DLD1 (cell line): Measurements from ENCODE around the gene PPWD1.
"Not testable (repeated sequence)": the region's sequence is repeated elsewhere in the genome, so short reads cannot be mapped to it uniquely, and the experiment has no call there.

ENCODE experiments used
- in situ Hi-C: cut with HindIII; loops from 2 replicates; pipeline ENCODE4 v1.10.0; 2017; ENCODE audit warnings: low sequenced_read_pairs

The PPWD1 gene

GRCh38 chr5:65562731-65563701 lies at the start of gene PPWD1, which contains the start of gene CENPK:
PPWD1 (plus strand) TSS chr5:65563296; CDS start chr5:65563311, 15 bp downstream.
CENPK (minus strand) TSS chr5:65563168; CDS start chr5:65554907, 8,261 bp downstream.
- in situ Hi-C loops, result no loop called here

DNA sequence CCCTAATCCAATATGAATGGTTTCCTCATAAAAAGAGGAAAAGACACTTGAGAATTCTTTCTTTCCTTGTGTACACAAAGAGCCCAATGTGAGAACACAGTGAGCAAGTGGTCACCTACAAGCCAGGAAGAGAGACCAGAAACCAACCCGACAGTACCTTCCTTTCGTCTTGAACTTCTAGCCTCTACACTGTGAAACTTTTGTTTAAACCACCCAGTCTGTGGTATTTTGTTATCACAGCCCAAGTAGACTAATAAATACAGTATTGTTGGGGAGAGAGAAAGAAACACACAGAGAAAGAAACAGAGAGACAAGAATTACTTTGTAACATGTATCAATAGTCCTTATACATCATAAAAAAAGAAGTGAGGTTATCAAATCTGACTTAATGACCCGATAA lies 37.4 kb upstream of the PPWD1 start:
- in situ Hi-C loops, result no loop called here

DNA sequence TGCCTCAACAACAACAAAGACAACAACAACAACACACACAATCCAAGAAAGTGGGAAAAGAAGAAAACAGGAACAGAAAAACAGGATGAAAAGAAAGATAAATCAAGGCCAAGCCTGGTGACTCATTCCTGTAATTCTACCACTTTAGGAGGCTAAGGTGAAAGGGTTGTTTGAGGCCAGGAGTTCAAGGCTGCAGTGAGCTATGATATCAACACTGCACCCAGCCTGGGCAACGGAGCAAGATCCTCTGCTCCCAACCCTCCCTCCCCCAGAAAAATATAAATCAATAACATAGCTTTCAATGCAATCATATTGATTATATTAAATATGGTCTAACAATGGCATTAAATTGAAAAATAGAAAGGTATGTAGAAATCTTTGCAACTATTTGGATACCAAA lies 32.2 kb upstream of the PPWD1 start:
- in situ Hi-C loops, result no loop called here

DNA sequence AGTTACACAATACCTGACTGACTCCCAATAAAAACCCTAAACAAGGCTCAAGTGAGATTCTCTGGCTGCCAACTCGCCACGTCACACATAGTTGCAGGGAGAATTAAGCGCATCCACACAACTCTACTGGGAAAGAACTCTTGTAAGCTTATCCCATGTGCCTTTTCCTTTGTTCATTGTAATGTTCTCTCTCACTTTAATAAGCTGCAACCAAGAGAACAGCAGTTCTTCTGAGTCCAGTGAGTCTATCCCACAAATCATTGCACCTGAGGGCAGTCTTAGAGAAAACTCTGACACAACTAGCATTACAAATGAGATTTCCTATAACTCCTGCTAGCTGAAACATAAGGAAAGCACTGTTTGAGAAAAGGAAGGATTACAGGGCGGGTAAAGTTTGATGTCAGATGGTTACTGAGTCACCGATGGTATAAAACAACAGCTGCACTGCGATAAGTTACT lies 27.5 kb upstream of the PPWD1 start:
- in situ Hi-C loops, result no loop called here

GRCh38 chr5:65539827-65540226 lies 23.3 kb upstream of the PPWD1 start:
- in situ Hi-C loops, result no loop called here

- in situ Hi-C loops, result no loop called here
Measured at GRCh38 chr5:65544473-65544872, 18.6 kb upstream of the PPWD1 start.

DNA sequence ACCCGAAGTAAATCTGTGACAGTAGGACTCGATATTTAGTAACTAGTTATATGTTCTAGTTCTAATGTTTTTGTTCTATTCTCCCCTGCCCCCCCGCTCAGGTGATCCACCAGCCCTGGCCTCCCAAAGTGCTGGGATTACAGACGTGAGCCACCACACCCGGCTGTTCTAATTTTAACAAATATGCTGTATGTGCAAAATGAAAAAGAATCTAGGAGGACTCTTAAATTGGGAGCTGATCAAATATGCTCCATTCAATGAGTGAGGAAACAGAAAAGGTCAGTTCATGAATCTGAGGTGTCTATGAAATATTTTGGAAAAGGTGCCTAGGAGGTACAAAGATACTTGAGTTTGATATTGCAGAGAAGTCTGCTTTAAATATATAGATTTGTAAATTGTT lies 17.0 kb upstream of the PPWD1 start:
- in situ Hi-C loops, result no loop called here

DNA sequence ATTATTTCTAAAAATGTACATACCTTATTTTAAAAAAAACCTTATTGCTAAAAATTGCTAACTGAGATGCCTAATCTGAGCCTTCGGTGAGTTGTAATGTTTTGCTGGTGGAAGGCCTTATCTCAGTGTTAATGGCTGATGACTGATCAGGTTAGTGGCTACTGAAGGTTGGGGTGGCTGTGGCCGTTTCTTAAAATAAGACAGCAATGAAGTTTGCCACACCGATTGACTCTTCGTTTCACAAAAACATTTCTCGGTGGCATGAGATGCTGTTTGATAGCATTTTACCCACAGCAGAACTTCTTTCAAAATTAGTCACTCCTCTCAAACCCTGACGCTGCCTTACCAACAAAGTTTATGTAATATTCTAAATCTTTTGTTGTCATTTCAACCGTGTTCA lies 14.8 kb upstream of the PPWD1 start:
- in situ Hi-C loops, result no loop called here

DNA sequence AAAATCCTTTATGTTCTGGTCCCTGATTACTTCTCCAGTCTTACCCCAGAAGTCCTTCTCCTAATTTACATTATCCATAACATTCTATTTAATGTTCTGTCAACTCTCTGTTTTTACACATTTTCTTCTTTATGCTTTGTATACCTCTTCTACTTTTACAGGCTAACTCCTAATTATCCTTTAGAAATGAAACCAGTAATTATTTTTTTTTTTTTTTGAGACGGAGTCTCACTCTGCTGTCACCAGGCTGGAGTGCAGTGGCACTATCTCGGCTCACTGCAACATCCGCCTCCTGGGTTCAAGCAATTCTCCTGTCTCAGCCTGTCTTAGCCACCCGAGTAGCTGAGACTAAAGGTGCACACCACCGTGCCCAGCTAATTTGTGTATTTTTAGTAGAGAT lies 9.2 kb upstream of the PPWD1 start:
- in situ Hi-C loops, result no loop called here

DNA sequence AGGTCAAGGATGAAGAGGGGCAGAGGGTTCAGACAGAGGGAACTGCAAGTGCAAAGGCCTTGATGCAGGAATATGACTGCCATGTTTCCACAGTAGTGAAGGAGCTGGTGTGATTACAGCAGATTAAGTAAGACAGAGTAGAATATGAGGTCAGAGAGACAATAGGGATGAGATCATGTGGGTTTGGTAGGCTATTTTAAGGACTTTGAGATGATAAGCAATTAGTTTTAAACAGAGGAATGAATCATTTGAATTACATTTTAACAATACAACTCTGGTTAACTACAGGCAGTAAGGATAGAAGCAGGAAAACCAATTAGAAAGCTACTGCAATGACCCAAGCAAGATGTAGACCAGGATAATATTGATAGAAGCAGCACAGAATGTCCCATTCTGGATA lies 7.8 kb upstream of the PPWD1 start:
- in situ Hi-C loops, result no loop called here

DNA sequence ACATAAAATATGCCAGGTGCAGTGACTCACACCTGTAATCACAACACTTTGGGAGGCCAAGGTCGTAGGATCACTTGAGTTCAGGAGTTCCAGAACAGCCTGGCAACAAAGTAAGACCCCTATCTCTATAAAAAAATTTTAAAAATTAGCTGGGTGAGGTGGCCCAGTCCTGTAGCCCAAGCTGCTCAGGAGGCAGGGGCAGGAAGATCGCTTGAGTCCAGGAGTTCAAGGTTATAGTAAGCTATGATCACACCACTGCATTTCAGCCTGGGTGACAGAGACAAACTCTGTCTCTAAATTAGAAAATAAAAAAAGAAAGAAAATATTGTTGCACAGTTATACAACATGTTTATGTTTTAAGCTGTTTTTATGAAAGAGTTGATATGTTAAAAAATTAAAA lies 6.9 kb upstream of the PPWD1 start:
- in situ Hi-C loops, result no loop called here

DNA sequence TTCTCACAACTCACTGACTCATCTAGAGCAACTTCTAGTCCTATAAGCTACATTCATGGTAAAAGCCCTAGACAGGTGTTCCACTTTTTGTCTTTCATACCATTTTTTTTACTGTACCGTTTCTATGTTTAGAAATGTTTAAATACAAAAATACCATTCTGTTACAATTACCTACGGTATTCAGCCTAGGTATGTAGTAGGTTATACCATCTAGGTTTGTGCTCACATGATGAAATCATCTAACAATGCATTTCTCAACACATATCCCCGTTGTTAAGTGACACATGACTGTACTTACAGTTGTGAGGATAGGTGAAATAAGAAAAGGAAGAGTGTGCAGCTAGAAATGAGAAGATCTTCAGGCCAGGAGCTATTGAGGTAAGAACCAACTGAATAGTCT lies 6.4 kb upstream of the PPWD1 start:
- in situ Hi-C loops, result no loop called here

GRCh38 chr5:65563777-65564176 lies 681 bp downstream of the PPWD1 start:
- in situ Hi-C loops, result no loop called here

DNA sequence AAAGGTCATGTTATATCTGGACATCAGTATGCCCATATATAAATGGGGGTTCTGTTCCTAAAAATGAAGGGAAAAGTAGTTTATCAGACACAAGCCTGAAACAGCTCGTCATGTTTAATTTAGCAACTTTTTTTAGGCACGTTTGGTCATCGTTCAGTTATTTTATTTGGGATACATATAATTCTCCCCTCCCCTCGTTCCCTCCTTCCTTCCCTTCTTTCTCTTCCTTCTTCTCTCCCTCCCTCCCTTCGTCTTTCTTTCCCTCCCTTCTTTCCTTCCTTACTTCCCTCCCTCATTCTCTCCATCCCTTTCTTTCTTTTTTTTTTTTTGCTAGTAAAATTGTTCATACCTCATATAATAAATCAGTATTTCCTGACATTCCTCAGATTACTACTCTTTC lies 3.4 kb downstream of the PPWD1 start:
- in situ Hi-C loops, result no loop called here

DNA sequence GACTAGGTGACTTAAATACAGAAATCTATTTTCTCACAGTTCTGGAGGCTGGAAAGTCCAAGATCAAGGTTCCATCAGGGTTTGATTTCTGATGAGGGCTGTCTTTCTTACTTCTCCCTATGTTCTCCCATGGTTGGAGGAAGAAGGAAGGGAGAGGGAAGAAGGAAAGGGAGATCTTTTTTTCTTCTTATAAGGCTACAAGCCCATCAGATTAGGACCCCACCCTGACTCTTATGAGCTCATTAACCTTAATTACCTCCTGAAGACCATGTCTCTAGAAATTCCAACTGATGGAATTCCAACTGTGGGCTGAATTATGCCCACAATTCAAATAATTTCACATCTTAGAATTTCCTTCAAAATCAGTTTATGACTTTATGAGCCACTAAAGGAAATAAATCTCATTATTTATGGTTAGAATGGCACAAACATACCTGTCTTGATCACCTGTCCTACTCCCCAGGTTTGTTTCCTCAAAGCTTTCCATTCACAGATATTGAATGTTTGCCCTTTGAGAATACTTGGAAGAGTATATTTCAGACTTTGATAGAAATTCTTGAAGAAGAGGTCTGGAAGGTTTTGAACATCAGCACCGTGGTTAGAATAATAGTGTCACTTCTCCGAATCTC lies 7.6 kb downstream of the PPWD1 start:
- in situ Hi-C loops, result no loop called here

DNA sequence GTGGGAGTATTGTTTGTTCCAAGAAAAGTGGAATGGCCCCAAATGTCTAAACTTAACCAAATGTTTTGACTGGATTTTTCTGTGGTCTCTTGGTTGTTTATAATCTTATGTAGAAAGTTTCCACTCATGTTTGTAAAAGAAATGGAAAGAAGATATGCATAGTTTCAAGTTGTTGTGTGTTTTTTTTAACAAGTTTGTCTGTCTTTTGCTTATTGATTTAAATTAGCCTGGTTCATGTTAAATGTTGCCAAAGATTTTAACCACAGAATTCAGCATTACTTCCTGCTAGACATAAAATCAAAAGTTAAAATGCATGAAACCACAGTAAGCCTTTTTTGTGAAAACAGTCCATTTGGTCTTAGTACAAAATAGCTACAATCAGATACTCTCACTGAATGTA lies 14.0 kb downstream of the PPWD1 start:
- in situ Hi-C loops, result no loop called here

- in situ Hi-C loops, result no loop called here
Measured at GRCh38 chr5:65588694-65589093, 25.6 kb downstream of the PPWD1 start.

DNA sequence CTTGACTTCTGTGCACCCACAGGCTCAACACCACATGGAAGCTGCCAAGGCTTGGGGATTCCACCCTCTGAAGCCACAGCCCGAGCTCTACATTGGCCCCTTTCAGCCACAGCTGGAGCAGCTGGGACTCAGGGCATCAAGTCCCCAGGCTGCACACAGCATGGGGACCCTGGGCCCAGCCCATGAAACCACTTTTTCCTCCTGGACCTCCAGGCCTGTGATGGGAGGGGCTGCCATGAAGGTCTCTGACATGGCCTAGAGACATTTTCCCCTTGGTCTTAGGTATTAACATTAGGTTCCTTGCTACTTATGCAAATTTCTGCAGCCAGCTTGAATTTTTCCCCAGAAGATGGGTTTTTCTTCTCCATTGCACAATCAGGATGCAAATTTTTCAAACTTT lies 38.7 kb downstream of the PPWD1 start:
- in situ Hi-C loops, result not testable (repeated sequence)

DNA sequence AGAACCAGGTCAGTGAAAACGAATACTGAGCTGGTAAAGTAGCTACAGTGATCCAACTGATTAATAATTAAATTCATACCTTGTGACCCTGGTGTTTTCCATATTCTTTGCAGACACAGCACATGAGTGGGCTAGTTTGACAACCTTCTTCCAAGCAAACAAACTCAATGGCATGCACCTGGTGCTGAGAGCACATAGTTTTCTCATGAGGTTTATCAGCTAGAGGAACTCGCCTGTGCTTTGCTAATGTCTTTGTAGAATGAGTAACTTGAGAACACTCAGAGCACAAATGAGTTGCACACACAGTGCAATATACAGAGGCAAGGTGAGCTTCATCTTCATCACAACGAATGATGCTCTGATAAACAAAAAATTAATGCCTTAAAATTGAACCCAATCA lies 48.4 kb downstream of the PPWD1 start:
- in situ Hi-C loops, result no loop called here

GRCh38 chr5:65612298-65612907 lies 49.3 kb downstream of the PPWD1 start:
- in situ Hi-C loops, result no loop called here

- in situ Hi-C loops, result no loop called here
Measured at GRCh38 chr5:65620021-65620420, 56.9 kb downstream of the PPWD1 start.

DNA sequence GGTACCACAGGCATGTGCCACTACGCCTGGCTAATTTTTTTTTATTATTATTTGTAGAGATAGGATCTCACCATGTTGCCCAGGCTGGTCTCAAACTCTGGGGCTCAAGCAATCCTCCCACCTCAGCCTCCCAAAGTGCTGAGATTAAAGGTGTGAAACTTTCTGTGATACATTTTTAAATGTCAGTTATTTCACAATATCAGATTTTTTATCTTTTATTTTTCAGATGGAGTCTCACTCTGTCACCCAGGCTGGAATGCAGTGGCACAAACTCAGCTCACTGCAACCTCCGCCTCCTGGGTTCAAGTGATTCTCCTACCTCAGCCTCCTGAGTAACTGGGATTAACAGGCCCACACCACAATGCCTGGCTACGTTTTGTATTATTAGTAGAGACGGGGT lies 58.9 kb downstream of the PPWD1 start:
- in situ Hi-C loops, result not testable (repeated sequence)
